Tibial artery (tissue), 4 donors: ENCODE results near the gene ARMH3.

Source experiments
- DNase-seq, 2 donors: peaks; one replicate each; pipeline ENCODE4 v3.0.0-alpha.2; 2019
- H3K27ac ChIP-seq, 2 donors: fragments of 200-600 bp; sonication (generic) in 1 of 2; 1 replicate in 1 of 2; 2 replicates in 1 of 2; pipeline ENCODE4 v1.5.1; 2018 to 2019; ENCODE audit warnings: mild to moderate bottlenecking in 1 of 2
- H3K27me3 ChIP-seq, 2 donors: fragments of 200-600 bp; sonication (generic) in 1 of 2; one replicate each; pipeline versions ENCODE4 v1.5.1 to v1.6.0; 2016 to 2019
- H3K36me3 ChIP-seq, 3 donors: fragments of 200-600 bp; sonication (generic) in 2 of 3; one replicate each; pipeline ENCODE4 v1.5.1; 2016 to 2019; ENCODE audit warnings: mild to moderate bottlenecking in 2 of 3
- H3K4me1 ChIP-seq, 4 donors: fragments of 200-600 bp; sonication (generic) in 2 of 4; 1 replicate in 3 of 4; 2 replicates in 1 of 4; pipeline ENCODE4 v1.5.1; 2016 to 2019
- H3K4me3 ChIP-seq, 2 donors: fragments of 200-600 bp; sonication (generic) in 1 of 2; 1 replicate in 1 of 2; 2 replicates in 1 of 2; pipeline ENCODE4 v1.5.1; 2018 to 2019; ENCODE audit warnings: mild to moderate bottlenecking in 2 of 2
- H3K9me3 ChIP-seq, 3 donors: fragments of 200-600 bp; sonication (generic) in 1 of 3; one replicate each; pipeline ENCODE4 v1.5.1; 2016 to 2019
- intact Hi-C: fragments of 100-400 bp; cut with DNase I; formaldehyde crosslinking; loops from one replicate; pipeline ENCODE4 v1.15.0; 2023; ENCODE audit warnings: low total_unique reads
- TF ChIP-seq, protein P1 (sequence below), 2 experiments: fragments of 200-600 bp in 1 of 2; fragments of 450-650 bp in 1 of 2; IDR thresholded peaks; one replicate each; pipeline ENCODE4 v1.5.1; 2017 to 2019; ENCODE audit warnings: antibody characterized with exemption in 2 of 2, mild to moderate bottlenecking in 1 of 2, moderate library complexity in 1 of 2

Gene ARMH3

DNA sequence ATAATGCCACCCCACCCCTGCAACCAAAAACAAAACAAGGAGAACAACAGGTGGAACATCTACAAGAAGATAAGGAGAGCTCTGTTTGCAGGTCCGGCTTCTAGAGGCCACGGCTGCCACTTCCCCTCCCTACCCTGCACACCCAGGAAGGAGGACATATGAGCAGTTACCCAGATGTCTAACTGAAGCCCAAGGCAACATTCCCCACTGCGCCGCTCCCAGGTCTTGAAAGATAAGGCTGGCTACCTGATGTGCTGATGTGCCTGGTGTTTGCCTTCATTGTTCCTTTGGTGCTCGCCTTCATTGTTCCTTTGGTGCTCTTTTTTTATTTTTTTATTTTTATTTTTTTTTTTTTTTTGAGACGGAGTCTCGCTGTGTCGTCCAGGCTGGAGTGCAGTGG lies 30.2 kb upstream of the ARMH3 start:
- Histone ChIP-seq H3K36me3 (no peaks in the 10 kb centered on the region), H3K27ac (no peak overlapping the region), H3K9me3 (no peaks in the 10 kb centered on the region), H3K27me3 (no peaks in the 10 kb centered on the region), H3K4me1 (no peaks in the 10 kb centered on the region), H3K4me3 (no peak overlapping the region)
- DNase-seq, result no peak
- TF ChIP-seq, protein P1, sequence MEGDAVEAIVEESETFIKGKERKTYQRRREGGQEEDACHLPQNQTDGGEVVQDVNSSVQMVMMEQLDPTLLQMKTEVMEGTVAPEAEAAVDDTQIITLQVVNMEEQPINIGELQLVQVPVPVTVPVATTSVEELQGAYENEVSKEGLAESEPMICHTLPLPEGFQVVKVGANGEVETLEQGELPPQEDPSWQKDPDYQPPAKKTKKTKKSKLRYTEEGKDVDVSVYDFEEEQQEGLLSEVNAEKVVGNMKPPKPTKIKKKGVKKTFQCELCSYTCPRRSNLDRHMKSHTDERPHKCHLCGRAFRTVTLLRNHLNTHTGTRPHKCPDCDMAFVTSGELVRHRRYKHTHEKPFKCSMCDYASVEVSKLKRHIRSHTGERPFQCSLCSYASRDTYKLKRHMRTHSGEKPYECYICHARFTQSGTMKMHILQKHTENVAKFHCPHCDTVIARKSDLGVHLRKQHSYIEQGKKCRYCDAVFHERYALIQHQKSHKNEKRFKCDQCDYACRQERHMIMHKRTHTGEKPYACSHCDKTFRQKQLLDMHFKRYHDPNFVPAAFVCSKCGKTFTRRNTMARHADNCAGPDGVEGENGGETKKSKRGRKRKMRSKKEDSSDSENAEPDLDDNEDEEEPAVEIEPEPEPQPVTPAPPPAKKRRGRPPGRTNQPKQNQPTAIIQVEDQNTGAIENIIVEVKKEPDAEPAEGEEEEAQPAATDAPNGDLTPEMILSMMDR (IDR thresholded peaks at IDR 0.05), result no peak
- intact Hi-C loops, result no loop called here

DNA sequence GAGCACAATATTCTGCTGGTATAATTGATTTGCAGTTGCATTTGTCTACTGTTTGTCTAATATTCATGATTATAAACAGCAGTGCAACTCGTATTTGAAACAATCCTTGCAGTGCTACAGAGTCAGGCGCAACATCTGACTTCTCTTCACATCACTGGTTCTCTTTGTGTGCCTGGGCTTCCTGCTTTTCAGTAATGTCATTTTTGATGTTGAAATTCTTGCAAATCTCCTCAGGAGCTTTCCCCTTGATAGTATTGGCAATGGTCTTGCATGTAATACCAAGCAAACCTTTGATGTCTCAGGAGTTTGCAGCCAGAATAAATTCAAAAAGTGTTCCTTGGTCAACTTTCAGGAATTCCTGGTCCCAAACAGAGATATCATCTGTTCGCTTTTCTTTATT lies 29.4 kb upstream of the ARMH3 start:
- Histone ChIP-seq H3K9me3 (no peaks in the 10 kb centered on the region), H3K4me1 (no peaks in the 10 kb centered on the region), H3K27ac (no peak overlapping the region), H3K27me3 (no peaks in the 10 kb centered on the region), H3K36me3 (no peaks in the 10 kb centered on the region), H3K4me3 (no peak overlapping the region)
- no peak for DNase-seq
- TF ChIP-seq, protein P1 (IDR thresholded peaks at IDR 0.05), result no peak
- intact Hi-C loops, result no loop called here

DNA sequence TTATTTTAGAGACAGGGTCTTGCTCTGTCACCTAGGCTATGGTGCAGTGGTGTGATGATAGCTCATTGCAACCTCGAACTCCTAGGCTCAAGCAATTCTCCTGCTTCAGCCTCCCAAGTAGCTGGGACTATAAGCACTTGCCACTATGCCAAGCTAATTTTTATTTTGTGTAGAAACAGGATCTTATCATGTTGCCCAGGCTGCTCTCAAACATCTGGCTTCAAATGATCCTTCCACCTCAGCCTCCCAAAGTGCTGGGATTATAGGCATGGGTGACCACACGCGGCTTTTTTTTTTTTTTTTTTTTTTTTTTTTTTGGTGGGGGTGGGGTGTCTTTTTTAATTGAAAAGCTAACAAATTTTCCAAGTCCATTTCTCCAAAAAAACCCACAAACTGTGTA lies 27.6 kb upstream of the ARMH3 start:
- no peaks in the 10 kb centered on the region for H3K27me3 ChIP-seq
- H3K9me3 ChIP-seq, result no peaks in the 10 kb centered on the region
- no peaks in the 10 kb centered on the region for H3K4me1 ChIP-seq
- no peak overlapping the region for H3K4me3 ChIP-seq
- intact Hi-C loops, result no loop called here
- H3K36me3 ChIP-seq, result no peaks in the 10 kb centered on the region
- TF ChIP-seq, protein P1 (IDR thresholded peaks at IDR 0.05), result no peak
- no peak for DNase-seq
- H3K27ac ChIP-seq, result no peak overlapping the region

DNA sequence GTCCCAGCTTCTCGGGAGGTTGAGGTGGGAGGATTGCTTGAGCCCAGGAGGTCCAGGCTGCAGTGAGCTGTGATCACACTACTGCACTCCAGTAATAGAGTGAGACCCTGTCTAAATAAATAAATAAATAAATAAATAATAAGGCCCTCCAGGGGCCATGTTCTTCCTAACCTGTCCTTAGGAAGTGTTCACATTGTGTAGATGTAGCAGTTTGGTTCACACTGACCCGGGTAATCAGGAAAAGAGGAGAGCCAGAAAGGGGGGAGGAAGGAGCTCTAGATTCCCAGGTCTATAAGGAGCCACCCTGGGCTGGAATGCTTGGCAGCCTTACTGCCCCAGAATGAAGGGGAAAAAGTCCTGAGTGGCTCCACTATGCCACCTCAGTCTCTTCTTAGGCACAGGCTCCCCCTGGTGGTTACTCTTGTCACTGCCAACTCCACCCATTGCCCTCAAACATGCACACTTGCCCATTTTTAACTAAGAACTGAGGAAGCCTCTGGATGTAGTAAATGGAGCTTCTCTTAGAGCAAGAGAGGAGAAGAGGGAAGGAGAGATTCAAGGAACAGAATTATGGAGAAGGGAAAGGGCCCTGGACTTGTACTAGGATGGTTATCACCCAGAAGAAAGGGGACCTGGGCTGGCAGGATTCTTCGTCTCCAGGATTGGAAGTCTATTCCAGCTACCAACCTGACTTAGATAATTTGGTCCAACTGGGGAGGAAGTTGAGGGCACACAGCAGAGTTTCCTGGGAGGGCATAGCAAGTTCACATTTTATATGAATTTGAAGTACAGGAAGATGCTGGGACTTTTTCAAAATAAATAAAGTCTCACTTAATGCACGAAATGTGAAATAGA lies 16.9 kb upstream of the ARMH3 start:
- DNase-seq, result peak; percentile 83 to 90
- Histone ChIP-seq H3K27ac (no peak overlapping the region), H3K4me3 (no peak overlapping the region), H3K9me3 (no peaks in the 10 kb centered on the region), H3K36me3 (peaks cover 0 to 23% (median 9%) of the 10 kb centered on the region in 3 donors), H3K4me1 (peaks cover 0 to 16% (median 7%) of the 10 kb centered on the region in 4 donors), H3K27me3 (no peaks in the 10 kb centered on the region)
- intact Hi-C loops, result no loop called here
- TF ChIP-seq, protein P1 (IDR thresholded peaks at IDR 0.05), result peak; percentile 85 to 92

DNA sequence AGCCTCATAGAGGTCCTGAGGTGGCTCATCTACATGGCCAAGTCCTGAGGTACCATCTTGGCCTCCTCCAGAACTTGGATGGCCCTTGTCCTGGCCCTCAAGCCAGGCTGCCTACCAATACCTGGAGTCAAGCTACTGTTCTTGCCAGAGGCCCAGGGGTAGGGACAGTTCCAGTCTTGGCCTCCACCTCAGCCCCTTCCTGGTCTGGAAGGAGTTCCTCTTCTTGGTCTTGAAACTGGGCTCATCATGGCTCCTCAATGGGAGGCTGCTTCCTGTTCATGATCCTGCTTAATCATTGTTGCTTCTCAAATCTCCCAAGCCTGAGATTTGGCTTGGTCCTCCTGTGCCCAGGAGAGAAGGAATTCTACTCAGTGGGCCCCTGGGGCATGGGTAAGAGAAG lies 13.1 kb upstream of the ARMH3 start:
- no peak for DNase-seq
- no peak overlapping the region for H3K27ac ChIP-seq
- no peaks in the 10 kb centered on the region for H3K27me3 ChIP-seq
- TF ChIP-seq, protein P1 (IDR thresholded peaks at IDR 0.05), result no peak
- H3K4me1 ChIP-seq, result peaks cover 12 to 37% (median 29%) of the 10 kb centered on the region in 4 donors
- intact Hi-C loops, result no loop called here
- peaks cover 0 to 37% (median 21%) of the 10 kb centered on the region in 3 donors for H3K36me3 ChIP-seq
- H3K9me3 ChIP-seq, result no peaks in the 10 kb centered on the region
- no peak overlapping the region for H3K4me3 ChIP-seq
